HEK293 (cell line): Measurements from ENCODE around the gene METTL8.
A peak's percentile ranks its signal among the peaks of the same experiment; 100 is the strongest.

Experiments used
- CTCF ChIA-PET: fragments of 350-600 bp; formaldehyde crosslinking; extraction: SDS; loops from one replicate; lab custom pipeline; 2021; ENCODE audit warnings: antibody characterized with exemption; lab: Yijun Ruan, JAX
- POLR2A ChIA-PET: fragments of 300-600 bp; formaldehyde crosslinking; extraction: SDS; loops from one replicate; lab custom pipeline; 2020; ENCODE audit warnings: antibody characterized with exemption, inconsistent platforms; lab: Yijun Ruan, JAX
- H3K27ac ChIP-seq: fragments of 200-500 bp; sonication (Bioruptor generic); 2 replicates; pipeline ENCODE4 v1.5.1; 2014; ENCODE audit warnings: low read depth, low read length, control low read depth, inconsistent platforms; ENCODE audit errors: extremely low read depth
- H3K36me3 ChIP-seq, 2 experiments: fragments of 200-500 bp in 1 of 2; sonication (Bioruptor generic) in 1 of 2; 1 replicate in 1 of 2; 2 replicates in 1 of 2; pipeline ENCODE4 v1.5.1; 2014 to 2017; ENCODE audit warnings: inconsistent platforms in 2 of 2, low read length in 2 of 2; ENCODE audit not compliant: control insufficient read depth in 2 of 2, insufficient read depth in 1 of 2
- H3K4me1 ChIP-seq: fragments of 200-500 bp; sonication (Bioruptor generic); 2 replicates; pipeline ENCODE4 v1.5.1; 2014; ENCODE audit warnings: mild to moderate bottlenecking, low read length, inconsistent platforms; ENCODE audit not compliant: control insufficient read depth, insufficient read depth
- H3K4me3 ChIP-seq: 2 replicates; pipeline ENCODE4 v1.5.1; 2011; ENCODE audit warnings: low read depth, mild to moderate bottlenecking, control low read depth, low read length, moderate library complexity
- H3K9me3 ChIP-seq: fragments of 200-500 bp; sonication (Bioruptor generic); 2 replicates; pipeline ENCODE4 v1.5.1; 2014; ENCODE audit warnings: low read depth, low read length, inconsistent platforms; ENCODE audit not compliant: control insufficient read depth, insufficient read depth
- FEZF1 ChIP-seq: fragments of 450-650 bp; formaldehyde crosslinking; IDR thresholded peaks from 2 replicates; pipeline ENCODE4 v1.5.1; 2016; ENCODE audit warnings: missing biosample characterization, missing genetic modification characterization
- REPIN1 ChIP-seq: fragments of 450-650 bp; formaldehyde crosslinking; IDR thresholded peaks from 2 replicates; pipeline ENCODE4 v1.5.1; 2017; ENCODE audit warnings: missing biosample characterization, missing genetic modification characterization, low read depth
- ZBTB48 ChIP-seq: fragments of 450-650 bp; formaldehyde crosslinking; IDR thresholded peaks from 2 replicates; pipeline ENCODE4 v1.5.1; 2016; ENCODE audit warnings: missing biosample characterization, missing genetic modification characterization
- ZFP41 ChIP-seq: fragments of 450-650 bp; formaldehyde crosslinking; IDR thresholded peaks from 2 replicates; pipeline ENCODE4 v1.5.1; 2016; ENCODE audit warnings: missing biosample characterization, missing genetic modification characterization, borderline replicate concordance
- ZIC2 ChIP-seq: fragments of 450-650 bp; formaldehyde crosslinking; IDR thresholded peaks from 2 replicates; pipeline ENCODE4 v1.5.1; 2016; ENCODE audit warnings: missing biosample characterization, missing genetic modification characterization
- ZNF140 ChIP-seq: fragments of 450-650 bp; formaldehyde crosslinking; IDR thresholded peaks from 2 replicates; pipeline ENCODE4 v1.5.1; 2016; ENCODE audit warnings: missing biosample characterization, missing genetic modification characterization
- ZNF16 ChIP-seq: fragments of 450-650 bp; formaldehyde crosslinking; IDR thresholded peaks from 2 replicates; pipeline ENCODE4 v1.5.1; 2016; ENCODE audit warnings: low read depth, missing biosample characterization, missing genetic modification characterization
- ZNF184 ChIP-seq: fragments of 450-650 bp; IDR thresholded peaks from 2 replicates; pipeline ENCODE4 v1.5.1; 2018; ENCODE audit warnings: missing biosample characterization, mild to moderate bottlenecking, missing genetic modification characterization
- ZNF24 ChIP-seq: fragments of 450-650 bp; formaldehyde crosslinking; IDR thresholded peaks from 2 replicates; pipeline ENCODE4 v1.5.1; 2016; ENCODE audit warnings: missing biosample characterization, missing genetic modification characterization
- ZNF335 ChIP-seq: fragments of 450-650 bp; formaldehyde crosslinking; conservative IDR thresholded peaks from 2 replicates; pipeline ENCODE4 v1.5.1; 2016; ENCODE audit warnings: missing biosample characterization, missing genetic modification characterization
- ZNF366 ChIP-seq: fragments of 450-650 bp; formaldehyde crosslinking; conservative IDR thresholded peaks from 2 replicates; pipeline ENCODE4 v1.5.1; 2016; ENCODE audit warnings: missing biosample characterization, missing genetic modification characterization
- ZNF37A ChIP-seq: fragments of 450-650 bp; IDR thresholded peaks from 2 replicates; pipeline ENCODE4 v1.5.1; 2018; ENCODE audit warnings: missing biosample characterization, missing genetic modification characterization
- ZNF416 ChIP-seq: fragments of 450-650 bp; formaldehyde crosslinking; IDR thresholded peaks from 2 replicates; pipeline ENCODE4 v1.5.1; 2016; ENCODE audit warnings: missing biosample characterization, missing genetic modification characterization
- ZNF514 ChIP-seq: fragments of 450-650 bp; formaldehyde crosslinking; IDR thresholded peaks from 2 replicates; pipeline ENCODE4 v1.5.1; 2016; ENCODE audit warnings: missing biosample characterization, missing genetic modification characterization
- ZNF530 ChIP-seq: fragments of 450-650 bp; formaldehyde crosslinking; IDR thresholded peaks from 2 replicates; pipeline ENCODE4 v1.5.1; 2016; ENCODE audit warnings: low read depth, missing biosample characterization, missing genetic modification characterization
- ZNF555 ChIP-seq: fragments of 450-650 bp; formaldehyde crosslinking; conservative IDR thresholded peaks from 2 replicates; pipeline ENCODE4 v1.5.1; 2017; ENCODE audit warnings: missing biosample characterization, mild to moderate bottlenecking, missing genetic modification characterization, inconsistent platforms
- ZNF596 ChIP-seq: fragments of 450-650 bp; IDR thresholded peaks from 2 replicates; pipeline ENCODE4 v1.5.0; 2018; ENCODE audit warnings: missing biosample characterization, mild to moderate bottlenecking, missing genetic modification characterization, moderate library complexity
- ZNF623 ChIP-seq: fragments of 450-650 bp; formaldehyde crosslinking; IDR thresholded peaks from 2 replicates; pipeline ENCODE4 v1.5.1; 2016; ENCODE audit warnings: missing biosample characterization, missing genetic modification characterization
- ZNF624 ChIP-seq: fragments of 450-650 bp; formaldehyde crosslinking; IDR thresholded peaks from 2 replicates; pipeline ENCODE4 v1.5.1; 2017; ENCODE audit warnings: missing biosample characterization, missing genetic modification characterization
- ZNF629 ChIP-seq: fragments of 450-650 bp; formaldehyde crosslinking; IDR thresholded peaks from 2 replicates; pipeline ENCODE4 v1.5.1; 2017; ENCODE audit warnings: missing biosample characterization, missing genetic modification characterization
- ZNF76 ChIP-seq: fragments of 450-650 bp; formaldehyde crosslinking; IDR thresholded peaks from 2 replicates; pipeline ENCODE4; 2016; ENCODE audit warnings: low read depth, missing biosample characterization, missing genetic modification characterization, borderline replicate concordance
- TF ChIP-seq, protein P1 (sequence below): fragments of 450-650 bp; formaldehyde crosslinking; IDR thresholded peaks from 2 replicates; pipeline ENCODE4 v1.5.1; 2017; ENCODE audit warnings: missing biosample characterization, missing genetic modification characterization
- TF ChIP-seq, protein P2 (sequence below): fragments of 450-650 bp; formaldehyde crosslinking; IDR thresholded peaks from 2 replicates; pipeline ENCODE4 v1.5.1; 2016; ENCODE audit warnings: missing biosample characterization, missing genetic modification characterization, borderline replicate concordance
- TF ChIP-seq, protein P3 (sequence below): fragments of 450-650 bp; formaldehyde crosslinking; optimal IDR thresholded peaks from 2 replicates; pipeline ENCODE3; 2016; ENCODE audit warnings: missing biosample characterization, mild to moderate bottlenecking, missing genetic modification characterization
- TF ChIP-seq, protein P4 (sequence below): fragments of 450-650 bp; formaldehyde crosslinking; IDR thresholded peaks from 2 replicates; pipeline ENCODE4 v1.5.0; 2017; ENCODE audit warnings: missing biosample characterization, missing genetic modification characterization, borderline replicate concordance

METTL8 gene

DNA sequence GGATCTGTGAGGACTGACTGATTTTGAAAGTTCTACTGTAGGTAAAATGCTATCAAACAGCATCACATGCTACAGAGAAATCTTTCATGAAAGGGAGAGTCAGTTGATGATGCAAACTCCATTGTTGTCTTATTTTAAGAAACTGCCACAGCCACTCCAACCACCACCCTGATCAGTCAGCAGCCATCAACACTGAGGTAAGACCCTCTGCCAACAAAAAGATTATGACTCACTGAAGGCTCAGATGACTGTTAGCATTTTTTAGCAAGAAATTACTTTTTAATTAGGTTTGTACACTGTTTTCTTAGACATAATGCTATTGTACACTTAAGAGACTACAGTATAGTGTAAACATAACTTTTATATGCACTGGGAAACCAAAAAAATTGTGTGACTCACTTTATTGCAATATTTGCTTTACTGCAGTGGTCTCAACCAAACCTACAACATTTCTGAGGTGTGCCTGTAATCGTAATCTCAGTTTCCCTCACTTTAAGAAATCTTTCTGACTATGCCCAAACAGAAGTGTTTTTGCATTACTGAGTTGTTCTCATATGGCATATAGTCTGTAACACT is 42.8 kb downstream of the METTL8 start (continued):
- TF ChIP-seq, protein P1, sequence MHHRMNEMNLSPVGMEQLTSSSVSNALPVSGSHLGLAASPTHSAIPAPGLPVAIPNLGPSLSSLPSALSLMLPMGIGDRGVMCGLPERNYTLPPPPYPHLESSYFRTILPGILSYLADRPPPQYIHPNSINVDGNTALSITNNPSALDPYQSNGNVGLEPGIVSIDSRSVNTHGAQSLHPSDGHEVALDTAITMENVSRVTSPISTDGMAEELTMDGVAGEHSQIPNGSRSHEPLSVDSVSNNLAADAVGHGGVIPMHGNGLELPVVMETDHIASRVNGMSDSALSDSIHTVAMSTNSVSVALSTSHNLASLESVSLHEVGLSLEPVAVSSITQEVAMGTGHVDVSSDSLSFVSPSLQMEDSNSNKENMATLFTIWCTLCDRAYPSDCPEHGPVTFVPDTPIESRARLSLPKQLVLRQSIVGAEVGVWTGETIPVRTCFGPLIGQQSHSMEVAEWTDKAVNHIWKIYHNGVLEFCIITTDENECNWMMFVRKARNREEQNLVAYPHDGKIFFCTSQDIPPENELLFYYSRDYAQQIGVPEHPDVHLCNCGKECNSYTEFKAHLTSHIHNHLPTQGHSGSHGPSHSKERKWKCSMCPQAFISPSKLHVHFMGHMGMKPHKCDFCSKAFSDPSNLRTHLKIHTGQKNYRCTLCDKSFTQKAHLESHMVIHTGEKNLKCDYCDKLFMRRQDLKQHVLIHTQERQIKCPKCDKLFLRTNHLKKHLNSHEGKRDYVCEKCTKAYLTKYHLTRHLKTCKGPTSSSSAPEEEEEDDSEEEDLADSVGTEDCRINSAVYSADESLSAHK (tag by site-specific recombination), result peak; percentile 91
- TF ChIP-seq ZNF629 (tag by site-specific recombination), result peak; percentile 34; the same call in 1 of the 2 replicates
- TF ChIP-seq ZNF184 (tag by site-specific recombination), result 0 out of 2 replicates have a peak, but pooled peaks have one; percentile 18
- no peak for TF ChIP-seq ZNF37A (tag by site-specific recombination)
- TF ChIP-seq ZNF596, result no peak
- TF ChIP-seq FEZF1, result peak; percentile 39; the same call in 1 of the 2 replicates
- TF ChIP-seq ZNF623 (tag by site-specific recombination), result no peak
- TF ChIP-seq ZBTB48 (tag by site-specific recombination), result no peak
- no peak for TF ChIP-seq ZNF16 (tag by site-specific recombination)
- no peak for TF ChIP-seq ZNF335 (tag by site-specific recombination)
- TF ChIP-seq, protein P2, sequence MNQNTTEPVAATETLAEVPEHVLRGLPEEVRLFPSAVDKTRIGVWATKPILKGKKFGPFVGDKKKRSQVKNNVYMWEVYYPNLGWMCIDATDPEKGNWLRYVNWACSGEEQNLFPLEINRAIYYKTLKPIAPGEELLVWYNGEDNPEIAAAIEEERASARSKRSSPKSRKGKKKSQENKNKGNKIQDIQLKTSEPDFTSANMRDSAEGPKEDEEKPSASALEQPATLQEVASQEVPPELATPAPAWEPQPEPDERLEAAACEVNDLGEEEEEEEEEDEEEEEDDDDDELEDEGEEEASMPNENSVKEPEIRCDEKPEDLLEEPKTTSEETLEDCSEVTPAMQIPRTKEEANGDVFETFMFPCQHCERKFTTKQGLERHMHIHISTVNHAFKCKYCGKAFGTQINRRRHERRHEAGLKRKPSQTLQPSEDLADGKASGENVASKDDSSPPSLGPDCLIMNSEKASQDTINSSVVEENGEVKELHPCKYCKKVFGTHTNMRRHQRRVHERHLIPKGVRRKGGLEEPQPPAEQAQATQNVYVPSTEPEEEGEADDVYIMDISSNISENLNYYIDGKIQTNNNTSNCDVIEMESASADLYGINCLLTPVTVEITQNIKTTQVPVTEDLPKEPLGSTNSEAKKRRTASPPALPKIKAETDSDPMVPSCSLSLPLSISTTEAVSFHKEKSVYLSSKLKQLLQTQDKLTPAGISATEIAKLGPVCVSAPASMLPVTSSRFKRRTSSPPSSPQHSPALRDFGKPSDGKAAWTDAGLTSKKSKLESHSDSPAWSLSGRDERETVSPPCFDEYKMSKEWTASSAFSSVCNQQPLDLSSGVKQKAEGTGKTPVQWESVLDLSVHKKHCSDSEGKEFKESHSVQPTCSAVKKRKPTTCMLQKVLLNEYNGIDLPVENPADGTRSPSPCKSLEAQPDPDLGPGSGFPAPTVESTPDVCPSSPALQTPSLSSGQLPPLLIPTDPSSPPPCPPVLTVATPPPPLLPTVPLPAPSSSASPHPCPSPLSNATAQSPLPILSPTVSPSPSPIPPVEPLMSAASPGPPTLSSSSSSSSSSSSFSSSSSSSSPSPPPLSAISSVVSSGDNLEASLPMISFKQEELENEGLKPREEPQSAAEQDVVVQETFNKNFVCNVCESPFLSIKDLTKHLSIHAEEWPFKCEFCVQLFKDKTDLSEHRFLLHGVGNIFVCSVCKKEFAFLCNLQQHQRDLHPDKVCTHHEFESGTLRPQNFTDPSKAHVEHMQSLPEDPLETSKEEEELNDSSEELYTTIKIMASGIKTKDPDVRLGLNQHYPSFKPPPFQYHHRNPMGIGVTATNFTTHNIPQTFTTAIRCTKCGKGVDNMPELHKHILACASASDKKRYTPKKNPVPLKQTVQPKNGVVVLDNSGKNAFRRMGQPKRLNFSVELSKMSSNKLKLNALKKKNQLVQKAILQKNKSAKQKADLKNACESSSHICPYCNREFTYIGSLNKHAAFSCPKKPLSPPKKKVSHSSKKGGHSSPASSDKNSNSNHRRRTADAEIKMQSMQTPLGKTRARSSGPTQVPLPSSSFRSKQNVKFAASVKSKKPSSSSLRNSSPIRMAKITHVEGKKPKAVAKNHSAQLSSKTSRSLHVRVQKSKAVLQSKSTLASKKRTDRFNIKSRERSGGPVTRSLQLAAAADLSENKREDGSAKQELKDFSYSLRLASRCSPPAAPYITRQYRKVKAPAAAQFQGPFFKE, result no peak
- TF ChIP-seq ZNF366 (tag by site-specific recombination), result peak; percentile 42; the same call in 1 of the 2 replicates
- 0 out of 2 replicates have a peak, but pooled peaks have one; percentile 11 for TF ChIP-seq ZNF24
- TF ChIP-seq, protein P3, sequence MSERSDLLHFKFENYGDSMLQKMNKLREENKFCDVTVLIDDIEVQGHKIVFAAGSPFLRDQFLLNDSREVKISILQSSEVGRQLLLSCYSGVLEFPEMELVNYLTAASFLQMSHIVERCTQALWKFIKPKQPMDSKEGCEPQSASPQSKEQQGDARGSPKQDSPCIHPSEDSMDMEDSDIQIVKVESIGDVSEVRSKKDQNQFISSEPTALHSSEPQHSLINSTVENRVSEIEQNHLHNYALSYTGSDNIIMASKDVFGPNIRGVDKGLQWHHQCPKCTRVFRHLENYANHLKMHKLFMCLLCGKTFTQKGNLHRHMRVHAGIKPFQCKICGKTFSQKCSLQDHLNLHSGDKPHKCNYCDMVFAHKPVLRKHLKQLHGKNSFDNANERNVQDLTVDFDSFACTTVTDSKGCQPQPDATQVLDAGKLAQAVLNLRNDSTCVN, result no peak
- TF ChIP-seq, all 188 proteins: peak for 11

DNA sequence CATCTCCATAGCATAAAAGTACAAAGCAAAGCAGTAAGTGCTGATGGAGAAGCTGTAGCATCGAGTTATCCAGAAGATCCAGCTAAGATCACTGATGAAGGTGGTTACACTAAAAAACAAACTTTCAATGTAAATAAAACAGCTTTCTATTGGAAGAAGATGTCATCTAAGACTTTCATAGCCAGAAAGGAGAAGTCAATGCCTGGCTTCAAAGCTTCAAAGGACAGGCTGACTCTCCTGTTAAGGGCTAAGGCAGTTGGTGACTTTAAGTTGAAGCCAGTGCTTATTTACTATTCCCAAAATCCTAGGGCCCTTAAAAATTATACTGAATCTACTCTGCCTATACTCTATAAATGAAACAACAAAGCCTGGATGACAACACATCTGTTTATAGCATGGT is 44.0 kb downstream of the METTL8 start:
- Histone ChIP-seq H3K4me1 (peaks cover 10% of the 10 kb centered on the region; the same call in 1 of the 2 replicates), H3K4me3 (no peak overlapping the region), H3K36me3 (no peaks in the 10 kb centered on the region; a peak in 1 of 3 replicates), H3K9me3 (no peaks in the 10 kb centered on the region), H3K27ac (no peak overlapping the region)
- ChIA-PET CTCF (no interaction called here), POLR2A (no interaction called here)
- TF ChIP-seq ZFP41 (tag by site-specific recombination) (no peak), ZNF555 (tag by site-specific recombination) (no peak), ZNF514 (tag by site-specific recombination) (no peak), REPIN1 (tag by site-specific recombination) (no peak), ZNF140 (no peak), ZNF76 (tag by site-specific recombination) (no peak), ZNF416 (no peak), ZNF624 (tag by site-specific recombination) (no peak), ZNF530 (tag by site-specific recombination) (no peak), ZIC2 (tag by site-specific recombination) (no peak)
- TF ChIP-seq, protein P4, sequence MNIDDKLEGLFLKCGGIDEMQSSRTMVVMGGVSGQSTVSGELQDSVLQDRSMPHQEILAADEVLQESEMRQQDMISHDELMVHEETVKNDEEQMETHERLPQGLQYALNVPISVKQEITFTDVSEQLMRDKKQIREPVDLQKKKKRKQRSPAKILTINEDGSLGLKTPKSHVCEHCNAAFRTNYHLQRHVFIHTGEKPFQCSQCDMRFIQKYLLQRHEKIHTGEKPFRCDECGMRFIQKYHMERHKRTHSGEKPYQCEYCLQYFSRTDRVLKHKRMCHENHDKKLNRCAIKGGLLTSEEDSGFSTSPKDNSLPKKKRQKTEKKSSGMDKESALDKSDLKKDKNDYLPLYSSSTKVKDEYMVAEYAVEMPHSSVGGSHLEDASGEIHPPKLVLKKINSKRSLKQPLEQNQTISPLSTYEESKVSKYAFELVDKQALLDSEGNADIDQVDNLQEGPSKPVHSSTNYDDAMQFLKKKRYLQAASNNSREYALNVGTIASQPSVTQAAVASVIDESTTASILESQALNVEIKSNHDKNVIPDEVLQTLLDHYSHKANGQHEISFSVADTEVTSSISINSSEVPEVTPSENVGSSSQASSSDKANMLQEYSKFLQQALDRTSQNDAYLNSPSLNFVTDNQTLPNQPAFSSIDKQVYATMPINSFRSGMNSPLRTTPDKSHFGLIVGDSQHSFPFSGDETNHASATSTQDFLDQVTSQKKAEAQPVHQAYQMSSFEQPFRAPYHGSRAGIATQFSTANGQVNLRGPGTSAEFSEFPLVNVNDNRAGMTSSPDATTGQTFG (tag by site-specific recombination), result no peak
- TF ChIP-seq, protein P3, result no peak
